Activated naive CD8-positive, alpha-beta T cell (primary cell): Measurements from ENCODE around the gene OR5AN1.
A peak's percentile ranks its signal among the peaks of the same experiment; 100 is the strongest.

ENCODE experiments used
- H3K27ac Mint-ChIP-seq: one replicate; pipeline ENCODE4 v1.8.0; 2021; ENCODE audit warnings: mixed read lengths
- H3K27me3 Mint-ChIP-seq: one replicate; pipeline ENCODE4 v1.8.0; 2021; ENCODE audit warnings: mixed read lengths
- H3K36me3 Mint-ChIP-seq: one replicate; pipeline ENCODE4 v1.8.0; 2021; ENCODE audit warnings: mixed read lengths
- H3K4me1 Mint-ChIP-seq: one replicate; pipeline ENCODE4 v1.8.0; 2021; ENCODE audit warnings: low read depth, mixed read lengths
- H3K4me3 Mint-ChIP-seq: one replicate; pipeline ENCODE4 v1.8.0; 2021; ENCODE audit warnings: mild to moderate bottlenecking, mixed read lengths
- H3K9me3 Mint-ChIP-seq: one replicate; pipeline ENCODE4 v1.8.0; 2021; ENCODE audit warnings: low read depth, mixed read lengths

The OR5AN1 gene

GRCh38 chr11:59401262-59401552 is 42.5 kb downstream of the OR5AN1 start:
- H3K27me3 Mint-ChIP-seq = peaks cover 4% of the 10 kb centered on the region
- H3K27ac Mint-ChIP-seq = no peak overlapping the region
- H3K4me1 Mint-ChIP-seq = no peaks in the 10 kb centered on the region
- peaks cover 4% of the 10 kb centered on the region for H3K36me3 Mint-ChIP-seq
- peaks cover 4% of the 10 kb centered on the region for H3K9me3 Mint-ChIP-seq
- H3K4me3 Mint-ChIP-seq = no peak overlapping the region

DNA sequence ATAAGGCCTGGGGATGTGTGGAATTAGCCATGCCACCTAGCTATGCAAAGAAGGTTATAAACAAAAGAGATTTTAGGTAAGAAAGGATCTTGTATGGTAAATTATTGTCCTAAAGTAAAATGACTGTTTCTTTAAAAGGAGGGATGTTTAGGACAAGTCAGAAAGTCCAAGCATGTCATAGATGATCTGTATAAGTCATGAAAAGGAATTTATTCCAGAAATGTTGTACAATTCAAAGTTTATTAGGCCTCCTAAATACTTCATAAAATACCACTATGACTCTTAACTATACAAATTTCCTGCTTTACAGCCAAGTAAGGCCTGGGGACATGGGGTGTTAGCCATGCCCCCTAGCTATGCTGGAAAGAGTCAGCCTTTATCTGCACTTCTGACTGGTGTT is 44.9 kb downstream of the OR5AN1 start:
- H3K4me1 Mint-ChIP-seq = no peaks in the 10 kb centered on the region
- H3K4me3 Mint-ChIP-seq = no peak overlapping the region
- peaks cover 4% of the 10 kb centered on the region for H3K36me3 Mint-ChIP-seq
- peaks cover 9% of the 10 kb centered on the region for H3K9me3 Mint-ChIP-seq
- peaks cover 4% of the 10 kb centered on the region for H3K27me3 Mint-ChIP-seq
- H3K27ac Mint-ChIP-seq = no peak overlapping the region

GRCh38 chr11:59413646-59414045 is 55.0 kb downstream of the OR5AN1 start:
- H3K36me3 Mint-ChIP-seq = peaks cover 6% of the 10 kb centered on the region
- H3K27me3 Mint-ChIP-seq = peaks cover 14% of the 10 kb centered on the region
- H3K27ac Mint-ChIP-seq = no peak overlapping the region
- peaks cover 21% of the 10 kb centered on the region for H3K4me1 Mint-ChIP-seq
- no peak overlapping the region for H3K4me3 Mint-ChIP-seq
- H3K9me3 Mint-ChIP-seq = peaks cover 18% of the 10 kb centered on the region

DNA sequence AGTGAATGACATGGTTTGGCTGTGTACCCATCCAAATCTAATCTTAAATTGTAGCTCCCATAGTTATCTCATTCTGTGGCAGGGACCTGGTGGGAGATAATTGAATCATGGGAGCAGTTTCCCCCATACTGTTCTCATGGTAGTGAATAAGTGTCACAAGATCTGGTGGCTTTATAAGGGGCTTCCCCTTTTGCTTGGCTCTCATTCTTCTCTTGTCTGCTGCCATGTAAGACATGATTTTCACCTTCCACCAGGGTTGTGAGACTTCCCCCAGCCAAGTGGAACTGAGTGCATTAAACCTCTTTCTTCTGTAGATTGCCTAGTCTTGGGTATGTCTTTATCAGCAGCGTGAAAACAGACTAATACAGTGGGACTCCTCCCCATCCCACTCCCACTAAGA is 56.4 kb downstream of the OR5AN1 start:
- peaks cover 7% of the 10 kb centered on the region for H3K9me3 Mint-ChIP-seq
- peaks cover 21% of the 10 kb centered on the region for H3K4me1 Mint-ChIP-seq
- no peak overlapping the region for H3K27ac Mint-ChIP-seq
- no peak overlapping the region for H3K4me3 Mint-ChIP-seq
- H3K36me3 Mint-ChIP-seq = no peaks in the 10 kb centered on the region
- peaks cover 14% of the 10 kb centered on the region for H3K27me3 Mint-ChIP-seq

GRCh38 chr11:59416613-59417012 is 57.9 kb downstream of the OR5AN1 start:
- Mint-ChIP-seq H3K36me3 (no peaks in the 10 kb centered on the region), H3K9me3 (no peaks in the 10 kb centered on the region), H3K27ac (no peak overlapping the region), H3K4me1 (peaks cover 21% of the 10 kb centered on the region), H3K4me3 (peak overlapping the region; percentile 21), H3K27me3 (peaks cover 11% of the 10 kb centered on the region)

DNA sequence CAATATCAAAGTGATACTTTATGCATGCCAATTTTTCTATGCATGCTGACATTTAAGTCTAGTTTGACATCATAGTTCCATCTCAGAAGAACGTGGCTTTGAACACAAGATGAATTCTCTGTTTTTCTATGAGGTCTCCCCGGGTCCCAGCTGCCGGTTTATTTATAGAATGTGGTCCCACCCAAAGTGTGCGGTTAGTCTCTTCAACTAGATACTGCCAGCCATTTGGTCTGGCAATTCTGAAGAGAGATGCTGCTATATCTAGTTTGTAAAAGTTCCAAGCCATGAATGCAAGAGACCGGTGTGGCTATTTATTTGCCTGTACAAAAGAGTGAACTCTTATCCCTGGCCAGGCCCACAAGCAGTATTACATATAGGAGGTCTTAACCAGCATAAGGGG is 58.3 kb downstream of the OR5AN1 start:
- H3K36me3 Mint-ChIP-seq = no peaks in the 10 kb centered on the region
- no peak overlapping the region for H3K27ac Mint-ChIP-seq
- H3K4me1 Mint-ChIP-seq = peaks cover 21% of the 10 kb centered on the region
- H3K4me3 Mint-ChIP-seq = no peak overlapping the region
- peaks cover 11% of the 10 kb centered on the region for H3K27me3 Mint-ChIP-seq
- no peaks in the 10 kb centered on the region for H3K9me3 Mint-ChIP-seq

DNA sequence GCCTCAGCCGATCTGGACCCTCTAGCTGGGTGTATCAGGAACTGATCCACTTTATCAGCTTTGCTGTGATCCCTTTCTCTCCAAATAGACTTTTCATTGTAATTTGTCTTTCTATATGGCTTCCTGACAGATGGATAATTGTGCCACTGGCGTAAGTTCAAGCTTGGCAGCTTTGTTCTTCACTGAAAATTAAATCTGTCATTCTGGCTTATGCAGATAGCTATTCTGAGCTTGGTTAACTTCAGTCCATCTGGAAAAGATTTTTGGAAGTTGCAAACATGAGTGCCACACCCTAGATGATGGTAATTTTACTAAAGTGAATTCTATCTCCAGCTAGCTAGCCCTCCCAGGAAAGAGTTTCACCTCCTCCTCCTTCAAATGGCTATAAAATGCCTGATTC is 59.5 kb downstream of the OR5AN1 start:
- Mint-ChIP-seq H3K27me3 (peaks cover 11% of the 10 kb centered on the region), H3K9me3 (no peaks in the 10 kb centered on the region), H3K4me1 (peaks cover 21% of the 10 kb centered on the region), H3K36me3 (no peaks in the 10 kb centered on the region), H3K27ac (no peak overlapping the region), H3K4me3 (no peak overlapping the region)
